Subcutaneous adipose tissue (tissue), 4 donors: ENCODE measurements around the gene MYO18B. TPM values are rescaled to one million over a fixed set of nuclear protein-coding genes. Genes with fewer than 3 reads are reported as not detected.

ENCODE experiments used
- total RNA-seq, 4 donors: library from RNA; depleted of rRNA; stranded (reverse); fragments of >200 nt; gene quantifications; one replicate each; pipeline ENCODE4 v1.1.0, GENCODE V29; 2016
- TF ChIP-seq, protein P1 (sequence below): fragments of 450-650 bp; IDR thresholded peaks from one replicate; pipeline ENCODE4 v1.5.1; 2016; ENCODE audit warnings: low read depth, mild to moderate bottlenecking, control low read depth, antibody characterized with exemption, moderate library complexity

The MYO18B gene
- total RNA-seq, 4 donors from 2014 or later, result under 0.01 TPM; not detected in 3

- TF ChIP-seq, protein P1, sequence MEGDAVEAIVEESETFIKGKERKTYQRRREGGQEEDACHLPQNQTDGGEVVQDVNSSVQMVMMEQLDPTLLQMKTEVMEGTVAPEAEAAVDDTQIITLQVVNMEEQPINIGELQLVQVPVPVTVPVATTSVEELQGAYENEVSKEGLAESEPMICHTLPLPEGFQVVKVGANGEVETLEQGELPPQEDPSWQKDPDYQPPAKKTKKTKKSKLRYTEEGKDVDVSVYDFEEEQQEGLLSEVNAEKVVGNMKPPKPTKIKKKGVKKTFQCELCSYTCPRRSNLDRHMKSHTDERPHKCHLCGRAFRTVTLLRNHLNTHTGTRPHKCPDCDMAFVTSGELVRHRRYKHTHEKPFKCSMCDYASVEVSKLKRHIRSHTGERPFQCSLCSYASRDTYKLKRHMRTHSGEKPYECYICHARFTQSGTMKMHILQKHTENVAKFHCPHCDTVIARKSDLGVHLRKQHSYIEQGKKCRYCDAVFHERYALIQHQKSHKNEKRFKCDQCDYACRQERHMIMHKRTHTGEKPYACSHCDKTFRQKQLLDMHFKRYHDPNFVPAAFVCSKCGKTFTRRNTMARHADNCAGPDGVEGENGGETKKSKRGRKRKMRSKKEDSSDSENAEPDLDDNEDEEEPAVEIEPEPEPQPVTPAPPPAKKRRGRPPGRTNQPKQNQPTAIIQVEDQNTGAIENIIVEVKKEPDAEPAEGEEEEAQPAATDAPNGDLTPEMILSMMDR, result no peak
These were observed 64.6 kb downstream of the MYO18B start for GRCh38 chr22:25806579-25806978.

GRCh38 chr22:25814685-25815084 lies 72.7 kb downstream of the MYO18B start:
- TF ChIP-seq, protein P1, result no peak

GRCh38 chr22:25815561-25815960 lies 73.6 kb downstream of the MYO18B start:
- TF ChIP-seq, protein P1, result no peak

GRCh38 chr22:25816522-25817059 lies 74.6 kb downstream of the MYO18B start:
- TF ChIP-seq, protein P1, result no peak

DNA sequence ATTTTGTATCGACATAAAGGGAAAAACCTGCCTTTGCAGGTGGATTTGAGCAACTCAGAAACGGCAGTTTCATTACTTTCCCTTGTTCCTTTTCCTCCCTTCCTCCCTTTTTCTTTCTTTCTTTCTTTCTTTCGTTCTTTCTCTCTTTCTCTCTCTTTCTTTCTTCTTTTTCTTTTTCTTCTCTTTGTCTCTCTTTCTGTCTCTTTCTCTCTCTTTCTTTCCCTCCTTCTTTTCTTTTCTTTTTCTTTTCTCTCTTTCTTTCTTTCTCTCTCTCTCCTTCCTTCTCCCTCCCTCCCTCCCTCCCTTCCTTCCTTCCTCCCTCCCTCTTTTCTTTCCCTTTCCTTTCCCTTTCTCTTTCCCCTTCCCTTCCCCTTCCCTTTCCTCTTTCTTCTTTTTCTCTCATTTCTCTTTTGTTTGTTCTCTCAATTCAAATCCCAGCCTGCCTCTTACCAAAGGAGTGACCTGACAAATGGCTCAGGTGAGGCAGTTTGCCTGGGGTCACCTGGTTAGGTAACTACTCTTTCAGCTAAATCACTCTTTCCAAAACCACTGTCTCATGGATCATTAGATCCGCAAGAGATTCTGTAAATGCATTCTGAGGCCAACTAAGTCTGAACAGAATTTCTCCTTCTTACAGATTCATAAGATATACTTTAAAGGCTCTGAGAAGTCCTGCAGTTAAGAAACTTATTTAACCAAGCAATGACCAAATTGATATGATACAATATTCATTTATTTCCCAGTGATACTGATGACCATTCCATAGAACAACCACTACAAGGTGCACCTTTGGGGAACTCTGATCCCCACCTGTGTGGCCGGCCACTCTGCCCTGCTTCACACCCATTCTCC lies 75.3 kb downstream of the MYO18B start:
- TF ChIP-seq, protein P1, result no peak

GRCh38 chr22:25818541-25818940 lies 76.6 kb downstream of the MYO18B start:
- TF ChIP-seq, protein P1, result no peak

DNA sequence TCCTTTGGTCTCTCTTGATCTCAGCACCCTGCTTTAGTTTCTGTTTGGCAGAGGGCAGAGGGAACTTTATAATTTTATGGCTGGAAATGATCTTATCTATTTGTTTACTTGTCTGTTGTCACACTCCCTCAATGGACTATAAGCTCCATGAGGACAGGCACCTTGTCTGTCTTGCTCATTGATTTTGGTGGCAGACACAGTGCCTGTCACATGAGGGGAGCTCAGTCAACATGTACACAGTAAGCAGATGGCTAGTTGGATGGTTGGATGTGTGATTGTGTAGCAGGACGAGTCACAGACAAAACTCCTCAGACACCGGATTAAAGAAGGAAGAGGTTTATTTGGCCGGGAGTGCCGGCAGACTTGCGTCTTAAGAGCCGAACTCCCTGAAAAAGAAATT lies 80.4 kb downstream of the MYO18B start:
- TF ChIP-seq, protein P1, result no peak
